Measurements from ENCODE around the gene ABCA8. TPM values are rescaled to one million over a fixed set of nuclear protein-coding genes. Genes with fewer than 3 reads are reported as not detected.

Gene ABCA8
- total RNA-seq, 1 donor from 2014 or later, result 3.9 TPM

DNA sequence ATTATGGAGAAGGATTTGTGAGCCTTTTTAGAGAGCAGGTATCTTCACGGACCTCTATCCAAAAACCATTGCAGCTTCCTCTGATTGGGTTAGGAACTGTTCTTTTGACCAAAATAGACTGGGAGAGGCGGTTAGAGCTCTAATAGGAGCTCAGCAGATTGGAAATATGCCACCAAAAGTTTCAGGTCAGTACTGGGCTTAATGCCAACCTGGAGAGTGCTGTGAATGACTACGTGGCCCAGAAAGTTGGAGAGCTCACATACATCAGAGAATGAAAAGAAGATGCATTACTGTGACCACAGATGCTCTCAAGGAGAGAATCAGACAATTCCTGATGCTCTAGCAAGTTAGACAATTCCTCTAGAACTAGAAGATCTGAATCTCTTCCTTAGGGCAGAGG lies 86.5 kb downstream of the ABCA8 start:
- DNase-seq, result no peak

DNA sequence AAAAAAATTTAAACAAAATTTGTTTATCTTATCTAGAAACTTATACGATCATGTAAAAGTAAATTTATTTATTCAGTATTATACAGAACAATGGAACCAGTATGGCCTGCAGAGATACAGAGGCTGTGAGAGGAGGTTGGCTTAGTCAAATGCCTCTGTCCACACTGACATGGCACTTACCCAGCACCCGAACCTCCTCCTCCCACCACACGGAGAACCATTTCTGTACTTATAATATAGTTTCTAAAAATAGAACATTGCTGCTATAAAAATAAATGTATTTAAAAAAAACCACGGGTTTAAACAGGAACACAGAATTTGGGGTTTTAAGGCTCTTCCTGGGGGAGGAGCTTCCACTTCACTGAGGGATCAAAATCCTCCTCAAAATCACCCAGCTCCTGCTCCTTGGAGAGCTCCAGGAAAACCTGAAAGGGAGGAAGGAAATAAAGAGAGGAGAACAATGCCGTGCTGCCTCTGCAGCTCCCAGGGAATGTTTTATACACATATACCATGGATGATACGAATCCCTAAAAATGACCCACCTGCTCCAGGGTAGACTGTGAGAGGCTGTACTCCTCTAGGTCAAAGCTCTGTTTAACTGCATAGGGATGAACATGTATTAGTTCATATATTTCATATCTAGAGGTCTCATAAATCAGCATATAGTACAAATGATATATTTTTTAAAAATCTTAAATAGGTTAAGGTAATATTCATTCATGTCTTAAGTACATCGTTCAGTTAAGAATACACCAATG lies 87.3 kb downstream of the ABCA8 start:
- no peak for DNase-seq

DNA sequence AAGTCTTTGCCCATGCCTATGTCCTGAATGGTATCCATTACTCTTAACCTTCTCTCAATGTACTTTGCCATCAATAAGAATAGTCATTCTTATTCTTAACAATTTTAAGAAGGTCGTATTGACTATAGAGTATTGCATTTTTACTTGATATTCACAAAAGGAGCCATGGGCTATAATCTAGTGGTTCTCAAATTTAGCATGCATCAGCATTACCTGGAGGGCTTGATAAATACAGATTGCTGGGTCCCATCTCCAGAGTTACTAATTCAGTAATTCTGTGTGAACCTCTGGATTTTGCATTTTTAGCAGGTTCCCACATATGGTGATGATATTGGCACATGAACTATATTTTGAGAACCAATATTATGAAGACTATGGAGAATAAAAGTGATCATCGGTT lies 89.6 kb downstream of the ABCA8 start:
- no peak for DNase-seq

DNA sequence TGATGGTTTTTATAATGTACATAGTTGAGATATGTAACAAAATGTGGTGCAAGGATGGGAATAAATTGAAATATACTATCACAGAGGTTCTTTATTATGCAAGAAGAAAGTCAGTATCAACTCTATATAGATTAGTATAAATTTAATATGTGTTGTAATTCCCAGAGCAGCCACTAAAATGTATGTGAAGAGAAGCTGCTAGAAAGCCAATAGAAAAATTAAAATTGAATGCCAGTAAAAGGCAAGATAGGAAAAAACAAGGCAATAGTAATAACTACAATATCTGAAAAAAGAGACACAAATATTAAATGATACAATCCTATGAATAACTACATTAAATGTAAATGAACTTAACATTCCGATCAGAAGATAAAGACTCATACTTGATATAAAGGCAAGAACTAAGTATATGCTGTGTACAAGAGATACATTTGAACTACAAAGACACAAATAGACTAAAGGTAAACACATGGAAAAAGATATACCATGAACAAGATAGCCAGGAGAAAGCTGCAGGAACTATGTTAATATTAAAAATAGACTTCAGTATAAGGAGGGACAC lies 92.0 kb downstream of the ABCA8 start:
- no peak for DNase-seq

DNA sequence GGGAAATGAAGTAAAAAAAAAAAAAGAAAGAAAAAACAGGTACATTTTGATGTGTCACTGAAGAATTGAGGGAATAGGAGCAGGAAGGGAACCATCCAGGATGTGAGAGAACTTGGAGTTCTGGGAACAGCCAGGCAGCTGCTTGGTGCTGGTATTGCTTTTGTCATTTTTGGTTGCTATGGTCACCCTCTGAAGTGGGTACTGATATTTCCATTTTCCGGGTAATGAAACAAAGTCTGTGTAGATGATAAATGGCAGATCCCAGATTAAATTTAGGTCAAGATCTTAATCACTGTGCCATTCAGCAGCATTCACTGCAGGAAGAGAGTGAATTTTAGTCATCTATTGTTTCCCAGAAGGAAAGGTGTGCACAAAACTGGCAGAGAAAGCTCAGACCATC lies 93.6 kb downstream of the ABCA8 start:
- no peak for DNase-seq

DNA sequence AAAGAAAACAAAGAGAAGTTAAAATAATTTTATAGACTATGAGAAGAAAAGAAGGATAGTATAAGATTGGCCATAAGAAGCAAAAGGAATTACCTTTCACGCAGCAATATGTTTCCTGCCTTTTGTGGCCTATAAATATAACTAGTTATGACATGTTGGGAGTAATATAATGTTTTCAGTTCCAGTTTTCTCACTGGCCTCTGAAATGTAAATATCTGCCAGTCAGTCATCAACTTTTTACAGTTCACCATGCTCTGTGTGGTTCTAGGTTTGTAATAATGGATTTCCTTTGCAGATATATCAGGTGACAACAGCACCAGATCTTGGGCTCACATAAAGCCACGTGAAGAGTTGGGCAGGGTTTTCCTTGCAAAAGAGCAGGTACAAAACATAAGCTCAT lies 94.3 kb downstream of the ABCA8 start:
- no peak for DNase-seq

DNA sequence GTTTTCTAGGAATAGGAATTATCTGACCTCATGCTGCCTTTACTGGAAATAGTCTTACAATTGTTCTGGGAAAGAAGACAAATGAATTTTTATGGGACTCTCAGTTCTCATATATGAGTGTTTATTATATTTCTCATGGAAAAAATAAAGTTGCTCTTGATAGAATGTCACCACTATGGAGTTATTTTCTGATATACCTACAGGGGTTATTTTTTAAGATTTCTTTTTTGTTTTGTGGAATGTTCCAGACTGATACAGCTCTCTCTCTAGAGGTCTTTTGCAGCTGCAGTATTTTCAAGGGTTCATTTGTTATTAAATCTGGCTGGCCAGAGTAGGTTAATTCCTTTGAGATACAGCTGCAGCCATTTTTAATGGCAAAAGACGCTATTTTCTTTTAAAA lies 100.7 kb downstream of the ABCA8 start:
- no peak for DNase-seq

DNA sequence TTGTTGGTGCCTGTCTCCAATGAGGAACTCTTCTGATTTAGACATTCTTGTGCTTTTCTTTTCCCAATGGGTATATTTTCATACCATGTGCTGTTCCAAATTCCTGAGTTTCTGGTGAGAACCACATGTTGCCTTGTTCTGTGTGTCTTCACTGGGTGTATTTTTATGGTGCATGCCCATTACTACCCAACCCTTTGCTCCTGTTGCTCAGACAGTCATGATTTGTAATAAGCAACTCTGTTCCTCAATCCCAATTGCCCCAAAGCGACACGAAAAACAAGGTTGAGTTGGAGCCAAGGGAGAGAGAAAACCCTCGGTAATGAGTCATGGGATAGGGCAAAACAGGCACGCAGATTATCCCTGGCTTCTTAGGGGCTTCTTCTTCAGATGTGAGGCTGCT lies 101.8 kb downstream of the ABCA8 start:
- no peak for DNase-seq

DNA sequence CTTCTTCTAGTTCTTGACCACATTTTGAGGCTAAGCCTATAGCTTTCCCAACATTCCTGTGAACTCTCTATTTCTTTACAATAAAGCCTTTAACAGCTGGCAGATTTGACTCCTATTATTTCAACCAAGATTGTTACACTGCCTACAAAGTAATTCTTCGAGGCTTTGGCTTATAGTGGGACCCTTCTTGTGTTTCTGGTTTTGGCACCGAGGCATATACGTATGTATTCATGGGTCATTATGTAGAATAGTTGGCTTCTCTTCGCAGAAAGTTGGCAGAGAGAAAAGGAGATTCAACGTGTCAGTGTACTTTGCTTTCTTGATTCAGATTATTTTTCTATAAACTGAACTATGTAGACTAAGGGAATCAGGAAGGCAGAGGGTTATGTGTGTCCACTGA lies 102.2 kb downstream of the ABCA8 start:
- no peak for DNase-seq

DNA sequence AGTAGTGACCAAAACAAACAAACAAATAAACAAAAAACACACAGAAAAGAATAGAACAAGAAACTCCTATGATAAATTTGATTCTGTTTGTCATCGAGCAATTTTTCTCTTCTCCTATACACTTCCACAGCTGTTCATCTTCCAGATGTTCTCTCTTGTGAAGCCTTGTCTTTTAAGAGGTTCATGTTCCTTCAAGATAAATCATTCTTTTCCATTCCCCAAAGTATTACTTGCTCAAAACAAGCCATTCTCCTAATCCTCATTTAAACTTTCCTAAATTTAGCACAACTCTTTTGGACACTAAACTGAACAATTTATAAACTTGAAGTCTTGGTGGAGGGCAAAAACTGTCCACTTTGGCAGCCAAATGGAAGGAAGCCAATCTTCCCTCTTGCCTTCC lies 103.3 kb downstream of the ABCA8 start:
- no peak for DNase-seq

DNA sequence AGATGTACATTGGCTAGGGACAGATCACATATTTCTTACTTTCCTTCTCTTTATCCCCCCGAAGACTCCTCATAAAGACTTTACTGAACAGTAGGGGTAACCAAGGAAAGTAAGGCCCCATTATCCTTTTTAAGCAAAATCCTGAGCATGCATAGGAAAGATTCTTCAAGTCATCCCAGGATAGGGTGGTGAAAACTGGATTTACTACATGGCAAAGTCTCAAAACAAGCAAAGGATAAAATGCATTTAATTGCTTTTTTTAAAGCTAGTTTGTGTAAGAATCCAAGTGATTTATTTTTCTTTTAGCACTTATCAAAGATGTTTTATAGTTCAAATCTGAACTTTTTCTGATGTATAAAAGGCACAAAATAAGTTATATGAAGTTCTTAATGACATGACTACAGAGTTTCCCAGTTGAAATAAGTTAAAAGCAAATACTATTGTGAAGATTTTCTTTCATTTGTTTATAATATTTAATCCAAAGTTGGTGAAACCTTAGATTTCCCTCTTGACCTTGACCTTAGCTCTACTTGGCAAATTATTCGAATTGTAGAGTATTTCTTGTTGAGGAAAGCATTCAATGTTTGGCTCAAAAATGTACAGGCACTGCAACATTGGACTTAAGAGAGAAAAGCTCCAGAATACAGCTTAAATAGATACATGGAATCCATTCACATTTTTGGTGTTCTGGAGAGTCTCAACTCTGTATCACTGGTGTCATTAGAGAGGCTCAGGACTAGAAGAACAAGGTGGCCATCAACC lies 104.3 kb downstream of the ABCA8 start:
- no peak for DNase-seq

DNA sequence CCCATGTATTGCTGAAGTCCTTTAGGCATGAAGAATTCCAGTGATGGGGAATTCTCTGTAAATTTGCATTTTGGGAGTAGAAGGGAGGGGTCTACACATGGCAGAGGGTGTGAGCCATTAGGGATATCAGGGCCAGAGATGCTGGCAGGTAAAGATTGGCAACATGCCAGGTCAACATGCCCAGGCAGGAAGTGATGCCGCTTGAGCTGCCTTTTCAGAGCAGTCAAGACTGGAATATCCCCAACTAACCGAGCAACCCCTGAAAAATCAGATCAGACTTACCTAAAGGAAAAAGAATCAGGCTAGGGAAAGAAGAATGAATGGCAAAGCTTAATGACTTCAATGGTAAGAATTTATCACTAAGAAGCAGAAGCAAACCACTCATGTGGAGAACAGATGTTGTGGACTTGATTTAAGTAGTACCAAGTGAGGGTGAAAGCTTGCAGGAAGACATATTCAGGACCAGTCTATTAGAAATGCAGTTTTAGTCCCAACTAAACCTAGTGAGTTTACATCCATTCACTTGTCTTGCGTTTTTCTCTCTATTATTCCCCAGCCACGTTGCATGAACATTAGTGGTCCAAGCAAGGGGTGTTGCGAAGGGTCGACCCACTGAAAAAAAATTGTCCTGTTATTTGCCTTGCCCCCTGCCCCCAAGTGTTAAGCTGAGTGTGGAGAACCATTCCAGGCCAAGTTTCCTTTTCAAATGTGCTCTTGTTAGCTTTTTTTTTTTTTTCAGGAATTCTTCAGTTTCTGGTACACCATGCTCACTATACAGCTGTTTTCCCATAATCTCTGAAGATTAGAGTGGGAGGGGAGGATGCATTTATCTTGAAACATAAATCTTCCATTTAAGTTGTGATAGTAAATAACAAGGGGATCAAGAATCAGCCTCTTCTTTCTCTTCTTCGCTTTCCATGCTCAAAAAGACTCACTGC lies 105.2 kb downstream of the ABCA8 start:
- no peak for DNase-seq

DNA sequence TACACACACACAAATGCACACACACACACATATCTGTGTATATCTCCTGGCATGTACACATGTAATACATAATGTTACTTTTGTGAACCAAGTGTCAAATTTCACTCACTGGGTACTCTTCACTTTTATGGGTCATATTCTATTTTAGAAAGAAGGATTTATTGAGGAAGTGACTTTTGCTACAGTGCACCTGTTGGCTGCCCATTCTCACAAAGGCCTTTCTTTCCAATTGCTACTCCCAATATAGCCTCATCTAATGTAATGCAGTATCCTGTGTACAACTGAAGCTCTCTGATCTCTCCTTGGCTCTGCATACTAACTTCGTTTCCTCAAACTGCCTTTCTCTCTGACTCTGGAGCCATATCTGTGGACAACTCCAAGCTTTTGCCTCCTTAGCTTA lies 107.5 kb downstream of the ABCA8 start:
- DNase-seq, result no peak

DNA sequence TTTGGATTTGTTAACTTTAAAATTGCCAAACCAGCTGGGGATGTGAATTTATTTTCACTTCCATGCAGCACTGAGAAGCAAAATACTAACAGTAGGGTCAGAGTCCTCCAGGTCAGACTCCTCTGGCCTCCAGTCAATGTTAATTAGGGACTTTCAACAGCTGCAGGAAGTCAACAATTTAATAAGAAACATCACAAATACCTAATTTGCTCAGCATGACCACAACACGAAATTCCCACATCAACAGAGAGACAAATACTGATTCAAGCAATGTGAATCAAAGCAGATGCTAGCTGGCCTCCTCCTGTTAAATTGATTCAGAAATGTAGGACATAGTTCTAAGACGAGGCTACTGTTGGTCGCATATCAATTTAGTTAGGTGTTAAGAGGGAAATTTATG lies 111.7 kb downstream of the ABCA8 start:
- DNase-seq, result no peak

DNA sequence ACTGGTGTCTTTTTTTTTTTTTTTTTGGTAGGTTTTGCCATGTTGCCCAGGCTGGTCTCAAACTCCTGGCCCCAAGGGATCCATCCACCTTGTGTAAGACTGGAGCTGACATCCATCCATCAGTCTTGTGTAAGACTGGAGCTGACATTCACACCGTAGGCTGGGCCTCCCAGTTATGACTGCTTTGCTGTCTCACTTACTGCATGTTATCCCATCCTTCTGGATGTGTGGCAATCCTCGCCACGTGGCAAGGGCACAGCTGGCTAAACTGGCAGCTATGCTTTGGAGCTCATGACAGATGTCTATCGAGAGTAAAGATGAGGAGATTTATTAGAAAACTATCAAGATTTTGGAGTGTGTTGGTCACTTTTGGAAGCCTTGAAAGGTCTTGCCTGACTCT lies 115.1 kb downstream of the ABCA8 start:
- no peak for DNase-seq

DNA sequence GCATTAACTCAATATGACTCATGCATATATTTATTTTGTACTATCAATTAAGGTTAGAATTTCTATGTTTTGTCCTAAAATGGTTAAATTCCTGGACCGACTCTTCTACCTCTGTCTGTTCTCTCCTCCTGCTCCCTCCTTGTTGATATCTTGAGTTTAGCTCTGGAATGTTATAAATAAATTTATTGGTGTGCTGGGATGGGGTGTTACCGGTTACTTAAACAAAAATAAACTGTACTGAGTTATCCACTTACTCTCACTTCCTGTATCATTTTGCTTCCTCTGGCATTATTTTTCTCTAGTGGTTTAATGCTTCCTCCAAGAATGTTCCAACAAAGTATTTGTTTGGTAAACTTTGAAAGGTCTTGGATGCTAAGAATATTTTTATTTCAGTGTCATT lies 120.1 kb downstream of the ABCA8 start:
- no peak for DNase-seq

DNA sequence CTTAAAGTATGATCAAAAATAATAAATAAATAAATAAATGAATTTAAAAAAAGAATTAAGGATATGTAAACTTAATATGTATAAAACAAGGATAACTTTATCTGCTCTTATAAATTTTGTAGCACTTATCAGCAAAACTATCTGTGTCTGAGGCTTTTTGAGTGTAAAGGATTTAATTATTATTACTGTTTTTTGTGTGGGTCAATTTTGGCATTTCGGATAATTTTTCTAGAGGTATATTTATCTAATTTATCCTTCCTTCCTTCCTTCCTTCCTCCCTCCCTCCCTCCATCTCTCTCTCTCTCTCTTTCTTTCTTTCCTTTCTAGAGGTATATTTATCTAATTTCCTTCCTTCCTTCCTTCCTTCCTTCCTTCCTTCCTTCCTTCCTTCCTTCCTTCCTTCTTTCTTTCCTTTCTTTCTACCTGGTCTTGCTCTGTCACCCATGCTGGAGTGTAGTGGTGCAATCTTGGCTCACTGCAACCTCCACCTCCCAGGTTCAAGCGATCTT lies 120.8 kb downstream of the ABCA8 start:
- DNase-seq, result no peak

DNA sequence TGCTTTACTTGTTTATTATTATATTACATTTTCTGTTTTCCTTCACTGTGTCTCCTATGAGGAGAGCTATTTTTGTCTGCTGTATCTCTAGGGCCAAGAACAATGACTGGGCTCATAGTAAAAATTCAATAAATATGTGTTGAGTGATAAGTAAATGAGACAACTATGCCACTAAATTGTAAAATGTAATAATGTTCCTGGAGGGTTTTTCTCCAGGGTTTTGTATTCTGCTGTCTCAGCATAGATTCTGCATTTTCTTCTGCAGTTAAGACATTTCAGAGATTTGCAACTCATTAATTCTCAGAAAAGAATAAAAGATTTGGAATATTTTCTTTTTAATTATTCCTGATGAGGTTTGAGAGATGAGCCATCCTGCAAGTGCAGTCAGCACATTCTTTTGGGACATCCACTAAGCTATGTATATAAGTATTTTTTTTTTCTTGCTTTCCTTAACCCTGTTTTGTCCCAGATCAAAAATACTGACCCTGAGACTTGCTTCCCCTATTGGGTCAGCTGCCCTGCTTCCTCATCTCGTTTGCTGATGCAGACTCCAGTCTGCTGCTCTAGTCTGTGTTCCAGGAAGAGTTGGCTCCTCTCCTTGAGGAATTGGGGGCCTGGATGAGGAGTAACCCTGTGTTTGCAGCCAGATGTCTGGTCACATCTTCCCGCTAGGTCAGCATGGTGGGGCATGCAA lies 122.9 kb downstream of the ABCA8 start:
- DNase-seq, result no peak

DNA sequence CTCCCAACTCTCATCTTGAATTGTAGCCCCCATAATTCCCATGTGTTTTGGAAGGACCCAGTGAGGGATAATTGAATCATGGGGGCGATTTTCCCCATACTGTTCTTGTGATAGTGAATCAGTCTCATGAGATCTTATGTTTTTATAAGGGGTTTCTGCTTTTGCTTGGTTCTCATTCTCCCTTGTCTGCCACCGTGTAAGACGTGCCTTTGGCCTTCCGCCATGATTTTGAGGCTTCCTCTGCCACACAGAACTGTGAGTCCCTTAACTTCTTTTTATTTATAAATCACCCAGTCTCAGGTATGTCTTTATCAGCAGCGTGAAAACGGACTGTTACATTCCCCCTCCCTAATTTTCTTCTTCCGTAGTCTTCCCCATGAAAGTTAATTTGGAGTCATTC lies 124.0 kb downstream of the ABCA8 start:
- no peak for DNase-seq

DNA sequence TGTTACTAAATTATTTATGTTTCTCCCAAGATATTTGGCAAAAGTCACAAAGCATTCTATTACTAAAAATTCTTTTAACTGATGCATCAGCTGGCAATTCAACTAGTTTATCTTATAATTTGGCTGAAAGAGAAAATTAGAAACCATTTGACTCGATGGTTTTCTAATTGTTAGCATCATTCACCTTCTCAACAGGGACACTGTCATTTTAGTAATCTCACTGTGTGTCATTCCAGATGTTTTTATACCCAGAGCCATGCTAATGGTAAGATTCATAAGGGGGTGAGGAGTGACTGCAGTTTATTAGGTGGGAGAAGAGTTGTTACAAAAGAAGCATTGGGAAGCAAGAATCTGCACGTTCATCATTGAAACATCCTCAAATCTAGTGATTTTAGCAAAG lies 124.9 kb downstream of the ABCA8 start:
- no peak for DNase-seq

DNA sequence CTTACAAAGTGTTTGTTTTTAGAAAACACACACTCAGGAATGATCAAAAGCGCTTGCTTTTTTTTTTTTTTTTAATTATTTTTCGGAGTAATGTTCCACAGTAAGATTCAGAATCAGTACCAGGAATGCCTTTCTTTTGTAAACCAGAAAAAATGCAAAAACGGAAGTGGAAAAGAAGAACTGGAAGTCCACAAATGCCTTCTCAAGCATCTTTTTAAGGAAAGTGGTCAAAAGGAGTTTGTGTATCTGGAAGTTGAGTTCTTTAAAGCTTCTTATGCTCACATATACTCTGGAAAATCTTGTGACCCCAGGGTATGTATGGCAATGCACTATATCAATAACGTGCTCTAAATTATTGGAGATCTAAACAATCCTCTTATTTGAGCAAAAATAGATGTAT lies 126.0 kb downstream of the ABCA8 start:
- DNase-seq, result no peak

DNA sequence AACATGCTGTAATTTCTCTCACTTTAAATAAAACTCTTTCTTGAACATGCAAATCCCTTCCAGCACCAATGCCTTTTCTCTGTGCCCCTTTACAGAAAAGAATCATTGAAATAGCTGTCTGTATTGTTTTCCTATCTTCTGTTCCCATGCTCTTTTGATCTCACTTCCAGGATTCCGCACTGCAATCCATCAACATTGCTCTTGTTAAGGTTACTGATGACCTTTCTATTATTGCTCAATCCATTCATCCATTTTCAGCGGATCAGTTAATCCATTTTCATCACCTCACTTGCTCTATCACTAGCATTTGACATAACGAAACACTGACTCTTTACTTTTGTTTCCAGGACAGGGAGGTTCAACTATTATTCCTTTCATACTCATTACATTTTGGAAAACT lies 130.5 kb downstream of the ABCA8 start:
- no peak for DNase-seq

Data from occipital lobe (tissue), 2 donors.